GM12878 (cell line): Measurements from ENCODE around the gene CLPTM1L. TPM values are rescaled to one million over a fixed set of nuclear protein-coding genes. Genes with fewer than 3 reads are reported as not detected.

ENCODE experiments used
- ATAC-seq: fragments of 200-7000 bp; cut with Tn5 transposase; 3 replicates; pipeline ENCODE4 v1.9.1; 2020; ENCODE audit warnings: mild to moderate bottlenecking, moderate library complexity
- BruUV-seq: library from RNA; stranded (reverse); fragments of 400-500 nt; replicated peaks from 2 replicates; lab custom pipeline; 2021; lab: Mats Ljungman, UMichigan
- CTCF ChIA-PET: fragments of 300-600 bp; sonication (Branson Sonifier 250); formaldehyde crosslinking; extraction: SDS; loops from one replicate; lab custom pipeline; 2021; ENCODE audit warnings: inconsistent platforms; lab: Yijun Ruan, JAX
- POLR2A ChIA-PET: fragments of 350-600 bp; formaldehyde crosslinking; extraction: SDS; loops from one replicate; lab custom pipeline; 2021; ENCODE audit warnings: inconsistent platforms; lab: Charles Lee
- RAD21 ChIA-PET: fragments of 300-600 bp; sonication (Branson Sonifier 250); formaldehyde crosslinking; loops from one replicate; lab custom pipeline; 2023; ENCODE audit warnings: antibody characterized with exemption; ENCODE audit not compliant: unreplicated experiment; lab: Charles Lee
- SMC1A ChIA-PET: fragments of 300-600 bp; sonication (Branson Sonifier 250); formaldehyde crosslinking; loops from one replicate; lab custom pipeline; 2023; ENCODE audit not compliant: unreplicated experiment, uncharacterized antibody; lab: Charles Lee
- DNase-seq: peaks from one replicate; pipeline ENCODE4 v3.0.0-alpha.2; 2011; ENCODE audit warnings: low read depth, low spot score
- FAIRE-seq: peaks from 3 replicates; lab custom pipeline; 2011; peaks lifted over from hg19 to GRCh38; lab: Jason Lieb, UNC
- H2AFZ ChIP-seq: 2 replicates; pipeline ENCODE4 v1.6.0; 2011; ENCODE audit warnings: low read depth, low read length, control low read depth; ENCODE audit not compliant: control insufficient read depth
- H3K27ac ChIP-seq: 2 replicates; pipeline ENCODE4 v1.5.1; 2011; ENCODE audit warnings: control low read depth; ENCODE audit not compliant: control insufficient read depth, insufficient read depth
- H3K27me3 ChIP-seq, 2 experiments: replicated peaks in 1 of 2; 2 replicates each; pipeline versions ENCODE4 v1.6.0 to v1.6.1; 2011; ENCODE audit warnings: low read length in 1 of 2; ENCODE audit not compliant: control insufficient read depth in 2 of 2, insufficient read depth in 2 of 2
- H3K36me3 ChIP-seq, 2 experiments: 2 replicates each; pipeline ENCODE4 v1.5.1; 2011; ENCODE audit warnings: low read length in 1 of 2; ENCODE audit not compliant: control insufficient read depth in 2 of 2, insufficient read depth in 2 of 2
- H3K4me1 ChIP-seq: 2 replicates; pipeline ENCODE4 v1.6.1; 2011; ENCODE audit warnings: mild to moderate bottlenecking, low read length, moderate library complexity, mixed read lengths; ENCODE audit not compliant: control insufficient read depth, insufficient read depth
- H3K4me2 ChIP-seq: 2 replicates; pipeline ENCODE4 v1.6.0; 2011; ENCODE audit warnings: control low read depth; ENCODE audit not compliant: control insufficient read depth, insufficient read depth
- H3K4me3 ChIP-seq: fragments of 200-600 bp; sonication (generic); 2 replicates; pipeline ENCODE4 v1.5.1; 2016
- H3K79me2 ChIP-seq: 2 replicates; pipeline ENCODE4 v1.6.0; 2011; ENCODE audit warnings: low read length; ENCODE audit not compliant: control insufficient read depth, insufficient read depth
- H3K9ac ChIP-seq: 2 replicates; pipeline ENCODE4 v1.8.0; 2011; ENCODE audit warnings: low read length, control low read depth, mixed read lengths; ENCODE audit not compliant: control insufficient read depth, insufficient read depth
- H3K9me3 ChIP-seq: replicated peaks from 3 replicates; pipeline ENCODE4 v1.5.1; 2011; ENCODE audit warnings: mild to moderate bottlenecking, low read length; ENCODE audit not compliant: control insufficient read depth, insufficient read depth
- H4K20me1 ChIP-seq: 2 replicates; pipeline ENCODE4 v1.6.0; 2011; ENCODE audit not compliant: control insufficient read depth, insufficient read depth
- CBX5 ChIP-seq: sonication (generic); IDR thresholded peaks from 2 replicates; pipeline ENCODE4 v1.6.1; 2016; ENCODE audit warnings: low read depth, moderate library complexity, mild to moderate bottlenecking, inconsistent platforms
- CREB1 ChIP-seq: IDR thresholded peaks from 2 replicates; pipeline ENCODE4 v1.6.1; 2012; ENCODE audit warnings: low read depth, mild to moderate bottlenecking, inconsistent platforms
- ELK1 ChIP-seq: IDR thresholded peaks from 2 replicates; pipeline ENCODE4 v1.6.1; 2012; ENCODE audit warnings: low read depth, low read length, improper control_type of control experiment
- HCFC1 ChIP-seq: fragments of 150-350 bp; IDR thresholded peaks from 2 replicates; pipeline ENCODE4 v1.6.1; 2014; ENCODE audit warnings: low read length
- NFIC ChIP-seq: IDR thresholded peaks from 2 replicates; pipeline ENCODE4 v1.6.1; 2012; ENCODE audit warnings: low read depth, mild to moderate bottlenecking, inconsistent platforms, low read length, moderate library complexity
- NR2F1 ChIP-seq: fragments of 450-650 bp; conservative IDR thresholded peaks from 2 replicates; pipeline ENCODE4 v1.6.1; 2017; ENCODE audit warnings: mild to moderate bottlenecking
- RUNX3 ChIP-seq: IDR thresholded peaks from 2 replicates; pipeline ENCODE4 v1.6.1; 2012; ENCODE audit warnings: low read length, inconsistent platforms
- ZNF687 ChIP-seq: fragments of 450-650 bp; IDR thresholded peaks from 2 replicates; pipeline ENCODE4 v1.6.1; 2017; ENCODE audit warnings: mild to moderate bottlenecking, moderate library complexity
- WGBS: methylation state at CpG from one replicate; pipeline ENCODE4 v1.1.6; 2016; ENCODE audit warnings: low lambda C conversion rate; ENCODE audit not compliant: insufficient replicate concordance, insufficient coverage; ENCODE audit errors: missing lambda C conversion rate; 5-methylcytosine and 5-hydroxymethylcytosine counted together
- in situ Hi-C: fragments of 300-500 bp; cut with MboI; formaldehyde crosslinking; loops from 9 replicates; pipeline ENCODE4 v1.14.3; 2018; ENCODE audit warnings: mixed read lengths
- intact Hi-C: fragments of 100-400 bp; cut with micrococcal nuclease; formaldehyde crosslinking; loops from one replicate; pipeline ENCODE4 v1.14.2; 2022; ENCODE audit not compliant: unreplicated experiment
- polyA plus RNA-seq, 11 experiments: library from polyadenylated mRNA; depleted of rRNA in 4 of 11; unstranded in 6 of 11; stranded (reverse) in 5 of 11; fragments of >200 nt; fragmentation: Nextera tagmentation in 4 of 11; fragmentation: Illumina TruSeq in 1 of 11; extraction: Ambion mirVana in 4 of 11; extraction: Trizol in 1 of 11; gene quantifications; 1 replicate in 1 of 11; 2 replicates in 10 of 11; pipeline versions ENCODE4 v1.2.1 to v1.2.3, GENCODE V29; 2011 to 2016; ENCODE audit warnings: inconsistent platforms in 2 of 11, missing spikeins in 2 of 11, low read depth in 1 of 11
- total RNA-seq, 4 experiments: library from RNA; depleted of rRNA in 3 of 4; stranded (reverse); fragments of >200 nt in 3 of 4; fragmentation: Illumina TruSeq in 1 of 4; extraction: Trizol in 1 of 4; gene quantifications; 2 replicates each; pipeline versions ENCODE4 v1.2.1 to v1.2.3, GENCODE V29; 2013 to 2021

Gene CLPTM1L
- total and polyA plus RNA-seq, 10 of the 15 experiments (the other 5 are each of a cell fraction or from before 2014, with no cell fraction given) = 2.9 to 278 (median 135) TPM

DNA sequence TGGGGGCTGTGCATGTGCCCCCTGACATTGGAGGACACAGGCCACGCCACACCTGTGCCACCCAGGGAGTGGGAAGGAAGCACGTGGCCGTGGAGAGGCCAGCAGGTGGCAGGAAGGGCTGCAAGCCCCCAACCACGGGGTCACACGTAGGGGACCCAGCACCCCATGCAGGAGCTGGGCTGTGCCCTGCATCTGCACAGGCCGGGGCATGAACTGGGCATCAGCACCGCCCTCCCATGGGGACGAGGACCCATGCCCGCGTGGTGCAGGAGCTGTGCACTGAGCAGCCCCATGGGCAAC, 13.8 kb upstream of the CLPTM1L start (continued):
- TF ChIP-seq ZNF687 (no peak), HCFC1 (no peak), CBX5 (no peak), NR2F1 (no peak), RUNX3 (no peak), CREB1 (no peak), ELK1 (no peak)

DNA sequence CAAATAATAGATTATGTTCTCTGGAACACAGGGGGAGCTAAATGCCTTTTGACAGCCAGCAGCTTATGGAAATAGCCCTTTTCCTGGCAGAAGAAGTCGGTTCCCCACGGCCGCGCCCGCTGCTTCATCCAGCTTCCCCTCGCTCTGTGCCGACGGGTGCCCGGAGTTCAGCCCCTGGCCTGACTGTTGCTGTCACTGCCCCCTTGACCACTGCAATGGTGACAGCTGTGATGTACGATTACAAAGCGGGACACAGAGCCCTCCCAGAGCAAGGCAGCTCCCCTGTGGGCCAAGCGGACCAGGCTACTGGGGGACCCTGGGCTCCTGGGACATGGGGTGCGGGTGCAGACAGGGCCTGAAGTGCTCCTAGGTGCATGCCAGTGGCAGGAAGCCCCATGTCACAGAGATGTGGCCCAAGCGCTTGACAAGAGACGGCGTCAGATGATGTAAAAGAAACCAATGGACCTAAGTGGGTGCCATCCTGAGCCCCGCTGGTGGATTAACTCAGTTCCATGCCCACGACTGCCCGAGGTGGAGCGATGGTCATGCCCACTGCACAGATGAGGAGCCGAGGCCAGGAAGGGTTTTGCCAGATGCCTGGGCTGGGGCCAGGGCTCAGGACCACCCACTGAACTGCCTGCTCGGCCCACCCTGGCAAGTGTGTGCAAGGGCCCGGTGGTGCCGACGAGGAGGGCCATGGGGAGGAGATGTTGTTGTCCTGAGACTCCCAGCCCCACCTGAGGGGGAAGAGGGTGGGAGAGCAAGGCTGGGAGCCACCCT, 13.2 kb upstream of the CLPTM1L start:
- no TSS peak for BruUV-seq
- Histone ChIP-seq H3K9me3 (no peaks in the 10 kb centered on the region), H2AFZ (no peak overlapping the region), H3K9ac (no peak overlapping the region), H3K4me3 (no peak overlapping the region), H3K4me2 (no peak overlapping the region), H3K27me3 (peaks cover 0 to 2% of the 10 kb centered on the region in 2 experiments; a peak in 3 of 4 replicates), H3K36me3 (no peaks in the 10 kb centered on the region), H4K20me1 (no peaks in the 10 kb centered on the region), H3K79me2 (no peaks in the 10 kb centered on the region), H3K4me1 (no peaks in the 10 kb centered on the region), H3K27ac (no peak overlapping the region)
- SMC1A ChIA-PET = no interaction called here
- POLR2A ChIA-PET = no interaction called here
- ATAC-seq (no peak), FAIRE-seq (no peak), DNase-seq (no peak)
- 57% methylated on average over 25 of the region's 25 CpGs for WGBS
- RAD21 ChIA-PET = no interaction called here
- in situ Hi-C loops (no loop called here), intact Hi-C loops (no loop called here)
- TF ChIP-seq NFIC = no peak
- CTCF ChIA-PET = no interaction called here
